ENCODE measurements around the gene FAM83E.

FAM83E gene

DNA sequence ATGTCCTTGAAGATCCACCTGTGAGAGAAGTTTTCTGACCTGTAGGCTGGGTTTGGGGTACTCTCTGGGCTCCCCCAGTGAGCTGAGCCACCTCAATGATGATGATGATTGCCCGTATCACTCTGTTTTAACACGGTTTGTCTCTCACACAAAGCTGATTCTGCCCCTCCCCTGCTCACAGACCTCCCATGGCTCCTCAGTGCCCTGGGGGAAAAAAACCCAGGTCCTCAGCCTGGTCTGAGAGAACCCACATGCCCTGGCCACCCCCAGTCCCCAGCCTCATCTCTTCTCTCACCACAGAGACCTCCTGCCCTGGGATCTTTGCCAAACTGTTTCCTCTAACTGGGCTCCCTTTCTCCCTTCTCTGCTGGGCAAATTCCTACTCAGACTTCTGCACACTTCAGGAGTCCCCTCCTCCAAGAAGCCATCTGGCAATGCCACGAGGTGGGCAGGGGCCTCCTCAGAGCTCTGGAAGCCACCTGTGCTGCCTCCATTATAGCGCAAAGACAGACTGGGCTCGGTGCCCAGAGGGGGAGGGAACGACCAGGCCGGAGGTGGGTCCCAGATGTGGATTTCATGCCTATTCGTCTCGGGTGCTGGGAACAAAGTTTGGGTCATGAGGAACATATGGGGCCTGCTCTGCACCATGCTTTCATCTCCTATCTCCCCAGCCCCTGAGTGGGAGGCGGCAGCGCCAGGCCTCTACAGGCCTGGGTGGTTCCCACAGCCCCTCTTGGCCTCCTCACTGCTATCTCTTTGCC is 39.6 kb upstream of the FAM83E start:
- Histone ChIP-seq H3K9ac (no peak overlapping the region), H2AFZ (ENCODE audit: low read depth) (no peak overlapping the region), H3K4me2 (no peak overlapping the region), H3K4me3 (IDR thresholded peaks at IDR 0.05; ENCODE audit: insufficient read depth, low read depth, low read length) (no peak overlapping the region), H3K4me1 (ENCODE audit: low read depth, poor library complexity, severe bottlenecking) (peaks cover 6% of the 10 kb centered on the region), H3K36me3 (ENCODE audit: insufficient read depth) (no peaks in the 10 kb centered on the region), H4K20me1 (ENCODE audit: insufficient read depth) (no peaks in the 10 kb centered on the region), H3K79me2 (ENCODE audit: insufficient read depth, low read depth) (no peaks in the 10 kb centered on the region), H3K27ac (no peak overlapping the region), H3K27me3 (ENCODE audit: insufficient read depth, low read depth) (peaks cover 34% of the 10 kb centered on the region)
- TF ChIP-seq, protein P1, sequence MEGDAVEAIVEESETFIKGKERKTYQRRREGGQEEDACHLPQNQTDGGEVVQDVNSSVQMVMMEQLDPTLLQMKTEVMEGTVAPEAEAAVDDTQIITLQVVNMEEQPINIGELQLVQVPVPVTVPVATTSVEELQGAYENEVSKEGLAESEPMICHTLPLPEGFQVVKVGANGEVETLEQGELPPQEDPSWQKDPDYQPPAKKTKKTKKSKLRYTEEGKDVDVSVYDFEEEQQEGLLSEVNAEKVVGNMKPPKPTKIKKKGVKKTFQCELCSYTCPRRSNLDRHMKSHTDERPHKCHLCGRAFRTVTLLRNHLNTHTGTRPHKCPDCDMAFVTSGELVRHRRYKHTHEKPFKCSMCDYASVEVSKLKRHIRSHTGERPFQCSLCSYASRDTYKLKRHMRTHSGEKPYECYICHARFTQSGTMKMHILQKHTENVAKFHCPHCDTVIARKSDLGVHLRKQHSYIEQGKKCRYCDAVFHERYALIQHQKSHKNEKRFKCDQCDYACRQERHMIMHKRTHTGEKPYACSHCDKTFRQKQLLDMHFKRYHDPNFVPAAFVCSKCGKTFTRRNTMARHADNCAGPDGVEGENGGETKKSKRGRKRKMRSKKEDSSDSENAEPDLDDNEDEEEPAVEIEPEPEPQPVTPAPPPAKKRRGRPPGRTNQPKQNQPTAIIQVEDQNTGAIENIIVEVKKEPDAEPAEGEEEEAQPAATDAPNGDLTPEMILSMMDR (conservative IDR thresholded peaks at IDR 0.05; ENCODE audit: low read depth, low read length): no peak

DNA sequence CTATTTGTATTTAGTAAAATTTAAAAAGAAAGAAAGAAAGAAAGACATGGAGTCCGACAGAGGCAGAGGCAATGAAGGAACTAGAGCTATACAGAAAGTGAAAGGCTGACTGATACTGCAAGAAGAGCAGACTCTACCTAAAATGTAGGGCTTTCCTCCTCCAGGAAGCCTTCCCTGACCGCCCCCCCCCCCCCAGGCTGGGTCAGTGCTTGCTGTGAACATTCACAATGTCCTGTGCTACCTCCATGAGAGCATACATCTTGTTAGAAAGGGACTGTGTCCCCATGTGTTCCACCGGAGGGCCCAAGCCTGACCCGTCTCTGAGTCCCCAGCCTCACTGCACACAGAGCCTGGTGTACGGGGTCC is 36.8 kb upstream of the FAM83E start:
- no peak overlapping the region for H3K9ac ChIP-seq
- peaks cover 20% of the 10 kb centered on the region for H3K27me3 ChIP-seq (ENCODE audit: insufficient read depth, low read depth)
- H3K4me3 ChIP-seq (IDR thresholded peaks at IDR 0.05; ENCODE audit: insufficient read depth, low read depth, low read length): no peak overlapping the region
- no peak overlapping the region for H2AFZ ChIP-seq (ENCODE audit: low read depth)
- peaks cover 11% of the 10 kb centered on the region for H3K4me1 ChIP-seq (ENCODE audit: low read depth, poor library complexity, severe bottlenecking)
- no peaks in the 10 kb centered on the region for H4K20me1 ChIP-seq (ENCODE audit: insufficient read depth)
- H3K36me3 ChIP-seq (ENCODE audit: insufficient read depth): no peaks in the 10 kb centered on the region
- no peaks in the 10 kb centered on the region for H3K79me2 ChIP-seq (ENCODE audit: insufficient read depth, low read depth)
- no peak overlapping the region for H3K27ac ChIP-seq
- no peak overlapping the region for H3K4me2 ChIP-seq
- TF ChIP-seq, protein P1 (conservative IDR thresholded peaks at IDR 0.05; ENCODE audit: low read depth, low read length): no peak

DNA sequence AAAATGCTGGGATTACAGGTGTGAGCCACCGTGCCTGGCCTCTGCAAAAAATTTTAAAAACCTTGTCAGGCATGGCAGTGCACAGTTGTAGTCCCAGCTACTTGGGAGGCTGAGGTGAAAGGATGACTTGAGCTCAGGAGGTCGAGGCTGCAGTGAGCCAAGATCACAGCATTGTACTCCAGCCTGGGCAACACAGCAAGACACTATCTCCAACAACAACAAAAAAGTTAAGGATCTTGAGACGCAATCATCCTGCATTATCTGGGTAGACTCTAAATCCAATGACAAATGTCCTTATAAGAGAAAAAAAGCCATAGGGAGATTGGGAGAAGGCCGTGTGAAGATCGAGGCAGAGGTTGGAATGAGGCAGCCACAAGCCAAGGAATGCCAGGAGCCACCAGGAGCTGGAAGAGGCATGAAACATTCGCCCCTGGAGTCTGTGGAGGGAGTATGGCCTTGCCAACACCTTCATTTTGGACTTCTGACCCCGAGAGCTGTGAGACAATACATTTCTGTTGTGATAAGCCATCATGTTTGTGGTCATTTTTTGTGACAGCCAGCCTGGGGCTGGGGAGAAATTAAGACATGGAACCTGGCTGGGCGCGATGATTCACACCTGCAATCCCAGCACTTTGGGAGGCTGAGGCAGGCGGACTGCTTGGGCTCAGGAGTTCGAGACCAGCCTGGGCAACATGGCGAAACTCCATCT is 36.3 kb upstream of the FAM83E start:
- H3K27ac ChIP-seq: no peak overlapping the region
- H3K79me2 ChIP-seq (ENCODE audit: insufficient read depth, low read depth): no peaks in the 10 kb centered on the region
- no peaks in the 10 kb centered on the region for H3K36me3 ChIP-seq (ENCODE audit: insufficient read depth)
- H3K4me3 ChIP-seq (IDR thresholded peaks at IDR 0.05; ENCODE audit: insufficient read depth, low read depth, low read length): no peak overlapping the region
- H3K9ac ChIP-seq: no peak overlapping the region
- H3K27me3 ChIP-seq (ENCODE audit: insufficient read depth, low read depth): peaks cover 15% of the 10 kb centered on the region
- H2AFZ ChIP-seq (ENCODE audit: low read depth): no peak overlapping the region
- H3K4me1 ChIP-seq (ENCODE audit: low read depth, poor library complexity, severe bottlenecking): peaks cover 11% of the 10 kb centered on the region
- TF ChIP-seq, protein P1 (conservative IDR thresholded peaks at IDR 0.05; ENCODE audit: low read depth, low read length): no peak
- H4K20me1 ChIP-seq (ENCODE audit: insufficient read depth): no peaks in the 10 kb centered on the region
- H3K4me2 ChIP-seq: no peak overlapping the region

DNA sequence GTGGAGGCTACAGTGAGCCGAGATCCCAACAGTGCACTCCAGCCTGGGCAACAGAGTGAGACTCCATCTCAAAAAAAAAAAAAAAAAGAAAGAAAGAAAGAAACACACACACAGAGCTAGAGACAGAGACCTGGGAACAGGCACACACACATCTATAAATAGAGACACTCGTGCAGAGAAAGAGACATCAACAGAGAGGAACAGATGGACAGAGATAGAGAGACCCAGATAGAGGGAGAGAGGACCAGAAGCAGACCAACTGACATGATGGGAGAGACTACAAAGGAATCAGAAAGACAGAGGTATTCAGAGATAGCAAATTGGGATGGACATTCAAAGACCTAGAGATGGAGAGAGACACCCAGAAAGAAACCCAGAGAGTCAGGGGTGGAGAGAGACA is 33.3 kb upstream of the FAM83E start:
- Histone ChIP-seq H2AFZ (ENCODE audit: low read depth) (no peak overlapping the region), H3K9ac (no peak overlapping the region), H3K27me3 (ENCODE audit: insufficient read depth, low read depth) (peaks cover 8% of the 10 kb centered on the region), H3K36me3 (ENCODE audit: insufficient read depth) (no peaks in the 10 kb centered on the region), H3K4me1 (ENCODE audit: low read depth, poor library complexity, severe bottlenecking) (peaks cover 18% of the 10 kb centered on the region), H4K20me1 (ENCODE audit: insufficient read depth) (no peaks in the 10 kb centered on the region), H3K27ac (no peak overlapping the region), H3K79me2 (ENCODE audit: insufficient read depth, low read depth) (no peaks in the 10 kb centered on the region), H3K4me3 (IDR thresholded peaks at IDR 0.05; ENCODE audit: insufficient read depth, low read depth, low read length) (no peak overlapping the region), H3K4me2 (no peak overlapping the region)
- TF ChIP-seq, protein P1 (conservative IDR thresholded peaks at IDR 0.05; ENCODE audit: low read depth, low read length): no peak
